ENCODE measurements around the gene SNX27.

SNX27 gene

GRCh38 chr1:151611832-151612500, at the start of gene SNX27:
Gene SNX27 (plus strand): TSS chr1:151612050. CDS start chr1:151612202, 152 bp downstream.
- H3K9me3 Mint-ChIP-seq = no peaks in the 10 kb centered on the region
- peaks cover 49% of the 10 kb centered on the region for H3K4me1 Mint-ChIP-seq
- ATAC-seq (peak; percentile 99), DNase-seq (peak; percentile 87)
- H3K36me3 Mint-ChIP-seq (ENCODE audit: low read depth) = peaks cover 3% of the 10 kb centered on the region
- H3K4me3 Mint-ChIP-seq = peak within 1 kb of the TSS; percentile 91
- H3K27me3 Mint-ChIP-seq = peaks cover 11% of the 10 kb centered on the region
- peak within 1 kb of the TSS; percentile 91 for H3K27ac Mint-ChIP-seq

- no peaks in the 10 kb centered on the region for H3K27me3 Mint-ChIP-seq
- ATAC-seq = no peak
- H3K4me3 Mint-ChIP-seq = no peak overlapping the region
- no peaks in the 10 kb centered on the region for H3K9me3 Mint-ChIP-seq
- H3K36me3 Mint-ChIP-seq (ENCODE audit: low read depth) = no peaks in the 10 kb centered on the region
- no peak for DNase-seq
- H3K4me1 Mint-ChIP-seq = no peaks in the 10 kb centered on the region
- no peak overlapping the region for H3K27ac Mint-ChIP-seq
These were observed 49.2 kb upstream of the SNX27 start for GRCh38 chr1:151562661-151563060.

GRCh38 chr1:151563376-151563775, 48.5 kb upstream of the SNX27 start:
- ATAC-seq = no peak
- H3K36me3 Mint-ChIP-seq (ENCODE audit: low read depth) = no peaks in the 10 kb centered on the region

GRCh38 chr1:151565502-151566189, 46.2 kb upstream of the SNX27 start:
- Mint-ChIP-seq H3K9me3 (no peaks in the 10 kb centered on the region), H3K27ac (no peak overlapping the region), H3K27me3 (no peaks in the 10 kb centered on the region), H3K36me3 (ENCODE audit: low read depth) (no peaks in the 10 kb centered on the region), H3K4me1 (peaks cover 3% of the 10 kb centered on the region), H3K4me3 (no peak overlapping the region)
- ATAC-seq = no peak
- no peak for DNase-seq

More at GRCh38 chr1:151563376-151563775, 48.5 kb upstream of the SNX27 start:
- peaks cover 3% of the 10 kb centered on the region for H3K4me1 Mint-ChIP-seq
- H3K27me3 Mint-ChIP-seq = no peaks in the 10 kb centered on the region
- no peak overlapping the region for H3K27ac Mint-ChIP-seq
- H3K4me3 Mint-ChIP-seq = no peak overlapping the region
- no peaks in the 10 kb centered on the region for H3K9me3 Mint-ChIP-seq
- no peak for DNase-seq

GRCh38 chr1:151568626-151569088, 43.2 kb upstream of the SNX27 start:
- ATAC-seq (peak; percentile 69), DNase-seq (no peak)
- no peaks in the 10 kb centered on the region for H3K9me3 Mint-ChIP-seq
- peaks cover 3% of the 10 kb centered on the region for H3K4me1 Mint-ChIP-seq
- H3K4me3 Mint-ChIP-seq = no peak overlapping the region
- no peak overlapping the region for H3K27ac Mint-ChIP-seq
- no peaks in the 10 kb centered on the region for H3K27me3 Mint-ChIP-seq
- H3K36me3 Mint-ChIP-seq (ENCODE audit: low read depth) = no peaks in the 10 kb centered on the region

GRCh38 chr1:151570819-151571218, 41.0 kb upstream of the SNX27 start:
- DNase-seq (no peak), ATAC-seq (no peak)
- Mint-ChIP-seq H3K9me3 (no peaks in the 10 kb centered on the region), H3K36me3 (ENCODE audit: low read depth) (no peaks in the 10 kb centered on the region), H3K27ac (no peak overlapping the region), H3K27me3 (no peaks in the 10 kb centered on the region), H3K4me3 (no peak overlapping the region), H3K4me1 (peaks cover 15% of the 10 kb centered on the region)

GRCh38 chr1:151574575-151575529, 37.0 kb upstream of the SNX27 start:
- Mint-ChIP-seq H3K4me3 (no peak overlapping the region), H3K4me1 (peaks cover 13% of the 10 kb centered on the region), H3K9me3 (no peaks in the 10 kb centered on the region), H3K36me3 (ENCODE audit: low read depth) (no peaks in the 10 kb centered on the region), H3K27me3 (no peaks in the 10 kb centered on the region), H3K27ac (peak overlapping the region; percentile 16)
- peak; percentile 50 for DNase-seq
- peak; percentile 97 for ATAC-seq

- Mint-ChIP-seq H3K27ac (no peak overlapping the region), H3K4me3 (no peak overlapping the region), H3K27me3 (no peaks in the 10 kb centered on the region), H3K4me1 (peaks cover 13% of the 10 kb centered on the region), H3K36me3 (ENCODE audit: low read depth) (no peaks in the 10 kb centered on the region), H3K9me3 (no peaks in the 10 kb centered on the region)
- DNase-seq (no peak), ATAC-seq (no peak)
These were observed 34.7 kb upstream of the SNX27 start for GRCh38 chr1:151577173-151577572.

GRCh38 chr1:151578941-151579340, 32.9 kb upstream of the SNX27 start:
- Mint-ChIP-seq H3K4me1 (peaks cover 13% of the 10 kb centered on the region), H3K9me3 (no peaks in the 10 kb centered on the region), H3K4me3 (no peak overlapping the region), H3K36me3 (ENCODE audit: low read depth) (no peaks in the 10 kb centered on the region), H3K27ac (no peak overlapping the region), H3K27me3 (no peaks in the 10 kb centered on the region)
- ATAC-seq (no peak), DNase-seq (no peak)

- Mint-ChIP-seq H3K9me3 (no peaks in the 10 kb centered on the region), H3K4me1 (peaks cover 12% of the 10 kb centered on the region), H3K27me3 (no peaks in the 10 kb centered on the region), H3K36me3 (ENCODE audit: low read depth) (no peaks in the 10 kb centered on the region), H3K4me3 (no peak overlapping the region), H3K27ac (no peak overlapping the region)
- ATAC-seq (no peak), DNase-seq (no peak)
These were observed 32.2 kb upstream of the SNX27 start for GRCh38 chr1:151579436-151580225.

- H3K36me3 Mint-ChIP-seq (ENCODE audit: low read depth) = no peaks in the 10 kb centered on the region
- H3K9me3 Mint-ChIP-seq = no peaks in the 10 kb centered on the region
- no peak for DNase-seq
- no peak overlapping the region for H3K27ac Mint-ChIP-seq
- H3K27me3 Mint-ChIP-seq = no peaks in the 10 kb centered on the region
- ATAC-seq = no peak
- H3K4me1 Mint-ChIP-seq = no peaks in the 10 kb centered on the region
- H3K4me3 Mint-ChIP-seq = no peak overlapping the region
These were observed 30.4 kb upstream of the SNX27 start for GRCh38 chr1:151581451-151581850.

GRCh38 chr1:151581921-151582320, 29.9 kb upstream of the SNX27 start:
- H3K27ac Mint-ChIP-seq = no peak overlapping the region
- H3K4me1 Mint-ChIP-seq = no peaks in the 10 kb centered on the region
- no peak for DNase-seq
- no peaks in the 10 kb centered on the region for H3K36me3 Mint-ChIP-seq (ENCODE audit: low read depth)
- no peak for ATAC-seq
- H3K9me3 Mint-ChIP-seq = no peaks in the 10 kb centered on the region
- no peaks in the 10 kb centered on the region for H3K27me3 Mint-ChIP-seq
- H3K4me3 Mint-ChIP-seq = no peak overlapping the region

- no peak for ATAC-seq
- Mint-ChIP-seq H3K27me3 (no peaks in the 10 kb centered on the region), H3K9me3 (no peaks in the 10 kb centered on the region), H3K36me3 (ENCODE audit: low read depth) (no peaks in the 10 kb centered on the region), H3K4me1 (no peaks in the 10 kb centered on the region), H3K4me3 (no peak overlapping the region), H3K27ac (no peak overlapping the region)
- no peak for DNase-seq
These were observed 28.1 kb upstream of the SNX27 start for GRCh38 chr1:151583796-151584195.

- no peak overlapping the region for H3K4me3 Mint-ChIP-seq
- DNase-seq (no peak), ATAC-seq (no peak)
- no peaks in the 10 kb centered on the region for H3K9me3 Mint-ChIP-seq
- no peaks in the 10 kb centered on the region for H3K4me1 Mint-ChIP-seq
- H3K27me3 Mint-ChIP-seq = no peaks in the 10 kb centered on the region
- no peak overlapping the region for H3K27ac Mint-ChIP-seq
- no peaks in the 10 kb centered on the region for H3K36me3 Mint-ChIP-seq (ENCODE audit: low read depth)
These were observed 27.6 kb upstream of the SNX27 start for GRCh38 chr1:151584278-151584677.

All from activated naive CD8-positive, alpha-beta T cell treated with anti-CD3 and anti-CD28 coated beads, Interleukin-2, amount 50 U/mL, for 24 hours (primary cell).